Measurements from ENCODE around the gene RNF113B.

RNF113B gene

DNA sequence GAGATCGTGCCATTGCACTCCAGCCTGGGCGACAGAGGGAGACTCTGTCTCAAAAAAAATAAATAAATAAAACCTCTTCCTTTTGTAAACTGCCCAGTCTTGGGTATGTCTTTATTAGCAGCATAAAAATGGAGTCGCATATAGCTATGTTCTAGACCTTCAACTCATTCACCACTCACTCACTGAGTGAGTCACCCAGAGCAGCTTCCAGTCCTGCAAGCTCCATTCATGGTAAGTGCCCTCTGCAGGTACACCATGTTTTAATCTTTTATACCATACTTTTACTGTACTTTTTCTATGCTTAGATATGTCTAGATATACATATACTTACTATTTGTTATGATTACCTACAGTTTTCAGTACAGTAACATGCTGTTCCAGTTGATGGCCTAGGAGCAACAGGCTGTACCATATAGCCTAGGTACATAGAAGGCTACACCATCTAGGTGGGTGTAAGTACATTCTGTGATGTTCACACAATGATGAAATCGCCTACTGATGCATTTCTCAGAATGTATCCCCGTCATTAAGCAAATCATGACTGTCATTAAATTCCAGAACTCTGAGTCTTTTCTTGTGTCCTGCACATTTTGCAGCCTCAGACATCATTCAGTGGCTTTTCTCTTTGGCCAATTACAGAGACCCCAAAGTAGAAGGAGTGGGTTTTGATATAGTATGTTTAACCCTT, 47.9 kb downstream of the RNF113B start:
- Histone ChIP-seq H3K4me2 (ENCODE audit: low read length) (no peak overlapping the region), H3K27ac (ENCODE audit: low read depth, low read length, poor library complexity, severe bottlenecking) (no peak overlapping the region), H3K4me1 (ENCODE audit: insufficient read depth, low read length, severe bottlenecking) (no peaks in the 10 kb centered on the region), H3K36me3 (ENCODE audit: insufficient read depth, low read length) (no peaks in the 10 kb centered on the region), H2AFZ (ENCODE audit: low read length) (no peak overlapping the region), H3K9ac (ENCODE audit: low read length) (no peak overlapping the region), H3K9me3 (ENCODE audit: low read length) (no peaks in the 10 kb centered on the region), H3K9me2 (ENCODE audit: low read depth, low read length) (no peaks in the 10 kb centered on the region), H3K79me2 (ENCODE audit: insufficient read depth, low read length) (no peaks in the 10 kb centered on the region), H4K20me1 (ENCODE audit: insufficient read depth, low read length) (no peaks in the 10 kb centered on the region), H3F3A (ENCODE audit: insufficient read depth, low read length) (no peaks in the 10 kb centered on the region), H3K27me3 (ENCODE audit: insufficient read depth, low read length) (no peaks in the 10 kb centered on the region; the same call in 1 of the 2 replicates), H3K4me3 (ENCODE audit: low read depth, low read length, poor library complexity, severe bottlenecking) (no peak overlapping the region)
- TF ChIP-seq EZH2 (IDR thresholded peaks at IDR 0.05; ENCODE audit: borderline replicate concordance, low read length), result no peak
- TF ChIP-seq, protein P1, sequence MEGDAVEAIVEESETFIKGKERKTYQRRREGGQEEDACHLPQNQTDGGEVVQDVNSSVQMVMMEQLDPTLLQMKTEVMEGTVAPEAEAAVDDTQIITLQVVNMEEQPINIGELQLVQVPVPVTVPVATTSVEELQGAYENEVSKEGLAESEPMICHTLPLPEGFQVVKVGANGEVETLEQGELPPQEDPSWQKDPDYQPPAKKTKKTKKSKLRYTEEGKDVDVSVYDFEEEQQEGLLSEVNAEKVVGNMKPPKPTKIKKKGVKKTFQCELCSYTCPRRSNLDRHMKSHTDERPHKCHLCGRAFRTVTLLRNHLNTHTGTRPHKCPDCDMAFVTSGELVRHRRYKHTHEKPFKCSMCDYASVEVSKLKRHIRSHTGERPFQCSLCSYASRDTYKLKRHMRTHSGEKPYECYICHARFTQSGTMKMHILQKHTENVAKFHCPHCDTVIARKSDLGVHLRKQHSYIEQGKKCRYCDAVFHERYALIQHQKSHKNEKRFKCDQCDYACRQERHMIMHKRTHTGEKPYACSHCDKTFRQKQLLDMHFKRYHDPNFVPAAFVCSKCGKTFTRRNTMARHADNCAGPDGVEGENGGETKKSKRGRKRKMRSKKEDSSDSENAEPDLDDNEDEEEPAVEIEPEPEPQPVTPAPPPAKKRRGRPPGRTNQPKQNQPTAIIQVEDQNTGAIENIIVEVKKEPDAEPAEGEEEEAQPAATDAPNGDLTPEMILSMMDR (IDR thresholded peaks at IDR 0.05; ENCODE audit: low read length), result no peak
